C4-2B (cell line): ENCODE results near the gene NUDCD3.

Source experiments
- H3K27ac ChIP-seq: fragments of 450-650 bp; 2 replicates; pipeline ENCODE4 v1.5.1; 2017
- ZFX ChIP-seq: fragments of 450-650 bp; IDR thresholded peaks from 2 replicates; pipeline ENCODE4 v1.6.1; 2017
- TF ChIP-seq, protein P1 (sequence below): fragments of 450-650 bp; conservative IDR thresholded peaks from 2 replicates; pipeline ENCODE4 v1.5.1; 2017; ENCODE audit warnings: mild to moderate bottlenecking

Gene NUDCD3

GRCh38 chr7:44403775-44404174, 86.7 kb downstream of the NUDCD3 start:
- TF ChIP-seq, protein P1, sequence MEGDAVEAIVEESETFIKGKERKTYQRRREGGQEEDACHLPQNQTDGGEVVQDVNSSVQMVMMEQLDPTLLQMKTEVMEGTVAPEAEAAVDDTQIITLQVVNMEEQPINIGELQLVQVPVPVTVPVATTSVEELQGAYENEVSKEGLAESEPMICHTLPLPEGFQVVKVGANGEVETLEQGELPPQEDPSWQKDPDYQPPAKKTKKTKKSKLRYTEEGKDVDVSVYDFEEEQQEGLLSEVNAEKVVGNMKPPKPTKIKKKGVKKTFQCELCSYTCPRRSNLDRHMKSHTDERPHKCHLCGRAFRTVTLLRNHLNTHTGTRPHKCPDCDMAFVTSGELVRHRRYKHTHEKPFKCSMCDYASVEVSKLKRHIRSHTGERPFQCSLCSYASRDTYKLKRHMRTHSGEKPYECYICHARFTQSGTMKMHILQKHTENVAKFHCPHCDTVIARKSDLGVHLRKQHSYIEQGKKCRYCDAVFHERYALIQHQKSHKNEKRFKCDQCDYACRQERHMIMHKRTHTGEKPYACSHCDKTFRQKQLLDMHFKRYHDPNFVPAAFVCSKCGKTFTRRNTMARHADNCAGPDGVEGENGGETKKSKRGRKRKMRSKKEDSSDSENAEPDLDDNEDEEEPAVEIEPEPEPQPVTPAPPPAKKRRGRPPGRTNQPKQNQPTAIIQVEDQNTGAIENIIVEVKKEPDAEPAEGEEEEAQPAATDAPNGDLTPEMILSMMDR, result no peak
- no peak for TF ChIP-seq ZFX
- no peak overlapping the region for H3K27ac ChIP-seq

GRCh38 chr7:44403176-44403759, 87.2 kb downstream of the NUDCD3 start:
- no peak for TF ChIP-seq ZFX
- TF ChIP-seq, protein P1, result no peak
- H3K27ac ChIP-seq, result no peak overlapping the region

GRCh38 chr7:44402401-44403060, 87.9 kb downstream of the NUDCD3 start:
- no peak overlapping the region for H3K27ac ChIP-seq
- TF ChIP-seq, protein P1, result no peak
- no peak for TF ChIP-seq ZFX

- no peak overlapping the region for H3K27ac ChIP-seq
- TF ChIP-seq, protein P1, result no peak
Observed at GRCh38 chr7:44401692-44402091, 88.8 kb downstream of the NUDCD3 start.

- H3K27ac ChIP-seq, result no peak overlapping the region
- TF ChIP-seq, protein P1, result no peak
- TF ChIP-seq ZFX, result no peak
Observed at GRCh38 chr7:44400033-44400511, 90.4 kb downstream of the NUDCD3 start.

DNA sequence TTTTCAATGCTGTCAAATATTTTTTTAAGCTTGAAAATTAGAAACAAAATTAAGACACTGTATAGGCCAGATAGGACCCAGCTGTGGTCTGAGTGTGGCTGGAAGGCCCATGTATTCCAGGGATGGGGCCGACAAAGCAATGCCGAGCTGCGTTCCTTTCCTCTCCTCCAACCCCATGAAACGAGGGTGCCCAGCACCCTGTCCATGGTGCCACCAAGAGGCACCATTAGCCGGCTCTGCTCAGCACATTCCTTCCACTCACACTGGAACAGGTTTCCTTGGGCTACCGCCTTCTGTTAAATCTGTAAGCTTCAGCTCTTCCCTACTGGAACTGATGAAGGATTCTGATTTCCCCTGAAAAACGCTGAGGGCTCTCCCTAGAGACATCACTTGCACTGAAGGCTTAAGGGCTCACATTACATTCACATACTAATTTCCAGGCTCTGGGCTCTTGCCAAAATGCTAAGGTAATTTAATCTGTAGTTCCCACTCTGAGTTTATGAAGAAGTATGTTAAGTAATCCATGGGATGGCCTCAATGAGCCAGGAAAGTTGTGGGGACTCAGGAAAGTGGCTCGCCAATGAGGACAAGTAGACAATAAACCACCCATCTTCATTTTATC, 91.4 kb downstream of the NUDCD3 start:
- TF ChIP-seq, protein P1, result no peak
- TF ChIP-seq ZFX, result no peak
- no peak overlapping the region for H3K27ac ChIP-seq

GRCh38 chr7:44398511-44398911, 91.9 kb downstream of the NUDCD3 start:
- no peak overlapping the region for H3K27ac ChIP-seq
- TF ChIP-seq ZFX, result no peak
- TF ChIP-seq, protein P1, result no peak
